OCI-LY7 (cell line): ENCODE results near the gene DLX4. TPM values are rescaled to one million over a fixed set of nuclear protein-coding genes. Genes with fewer than 3 reads are reported as not detected.

Experiments used
- BruUV-seq: library from RNA; stranded (reverse); fragments of 400-500 nt; replicated peaks from 2 replicates; lab custom pipeline; 2021; lab: Mats Ljungman, UMichigan
- CTCF ChIA-PET: fragments of 300-600 bp; sonication (Branson Sonifier 250); formaldehyde crosslinking; loops from one replicate; lab custom pipeline; 2022; ENCODE audit warnings: antibody characterized with exemption; ENCODE audit not compliant: unreplicated experiment; lab: Charles Lee
- POLR2A ChIA-PET: fragments of 300-600 bp; sonication (Branson Sonifier 250); formaldehyde crosslinking; loops from one replicate; lab custom pipeline; 2022; ENCODE audit warnings: antibody characterized with exemption; lab: Charles Lee
- DNase-seq: peaks from one replicate; pipeline ENCODE4 v3.0.0-alpha.2; 2015; ENCODE audit warnings: low spot score
- H2AFZ ChIP-seq: fragments of 200-600 bp; sonication (generic), shearing (Covaris generic); 2 replicates; pipeline ENCODE4 v1.6.1; 2014; ENCODE audit warnings: mild to moderate bottlenecking, antibody characterized with exemption, low read length, moderate library complexity
- H3K27ac ChIP-seq: fragments of 200-600 bp; sonication (generic); 2 replicates; pipeline ENCODE4 v1.5.1; 2014; ENCODE audit warnings: mixed run types, low read depth, mild to moderate bottlenecking, moderate library complexity, low read length, inconsistent platforms; ENCODE audit not compliant: poor library complexity, severe bottlenecking
- H3K36me3 ChIP-seq: fragments of 200-600 bp; sonication (generic); 2 replicates; pipeline ENCODE4 v1.6.1; 2014; ENCODE audit warnings: mild to moderate bottlenecking, antibody characterized with exemption, low read length, moderate library complexity, mixed read lengths; ENCODE audit not compliant: insufficient read depth
- H3K4me1 ChIP-seq: fragments of 200-600 bp; sonication (generic); 2 replicates; pipeline ENCODE4 v1.5.1; 2014; ENCODE audit warnings: mild to moderate bottlenecking, low read length; ENCODE audit not compliant: insufficient read depth, poor library complexity, severe bottlenecking
- H3K4me2 ChIP-seq: fragments of 200-600 bp; sonication (generic); 2 replicates; pipeline ENCODE4 v1.6.1; 2014; ENCODE audit warnings: mild to moderate bottlenecking, low read length
- H3K4me3 ChIP-seq: fragments of 200-600 bp; sonication (generic); 2 replicates; pipeline ENCODE4 v1.5.1; 2014; ENCODE audit warnings: mild to moderate bottlenecking, low read depth, low read length; ENCODE audit not compliant: poor library complexity, severe bottlenecking
- H3K79me2 ChIP-seq: fragments of 200-600 bp; sonication (generic); 2 replicates; pipeline ENCODE4 v1.6.1; 2016; ENCODE audit warnings: low read depth, mild to moderate bottlenecking, low read length, moderate library complexity, mixed read lengths; ENCODE audit not compliant: insufficient read depth
- H3K9me2 ChIP-seq: fragments of 200-600 bp; sonication (generic); 2 replicates; pipeline ENCODE4 v1.6.1; 2016; ENCODE audit warnings: mild to moderate bottlenecking, low read length, mixed read lengths; ENCODE audit not compliant: insufficient read depth
- H3K9me3 ChIP-seq: fragments of 200-600 bp; sonication (generic); 2 replicates; pipeline ENCODE4 v1.6.1; 2014; ENCODE audit warnings: mild to moderate bottlenecking, mixed run types, low read length, mixed read lengths
- H4K20me1 ChIP-seq: fragments of 200-600 bp; sonication (generic); 2 replicates; pipeline ENCODE4 v1.6.1; 2014; ENCODE audit warnings: mild to moderate bottlenecking, antibody characterized with exemption, low read length, moderate library complexity, mixed read lengths; ENCODE audit not compliant: insufficient read depth
- CTCF ChIP-seq: fragments of 200-600 bp; sonication (generic); conservative IDR thresholded peaks from 2 replicates; pipeline ENCODE4 v1.5.1; 2014; ENCODE audit warnings: mild to moderate bottlenecking, antibody characterized with exemption, low read length, moderate library complexity, mixed read lengths
- EZH2phosphoT487 ChIP-seq: fragments of 200-600 bp; sonication (generic); IDR thresholded peaks from 2 replicates; pipeline ENCODE4 v1.6.1; 2018; ENCODE audit warnings: low read depth, borderline replicate concordance, mild to moderate bottlenecking, mixed run types, antibody characterized with exemption, low read length, moderate library complexity, mixed read lengths
- intact Hi-C: fragments of 100-400 bp; cut with micrococcal nuclease; formaldehyde crosslinking; loops from one replicate; pipeline ENCODE4 v1.10.0; 2022; ENCODE audit not compliant: unreplicated experiment
- total RNA-seq, 2 experiments: library from RNA; depleted of rRNA in 1 of 2; stranded (reverse); fragments of >200 nt in 1 of 2; shearing (Covaris generic) in 1 of 2; gene quantifications; 2 replicates each; pipeline ENCODE4 v1.2.3, GENCODE V29; 2014 to 2022

DLX4 gene
- total RNA-seq, 2 experiments from 2014 or later = 0.27 to 0.47 TPM

DNA sequence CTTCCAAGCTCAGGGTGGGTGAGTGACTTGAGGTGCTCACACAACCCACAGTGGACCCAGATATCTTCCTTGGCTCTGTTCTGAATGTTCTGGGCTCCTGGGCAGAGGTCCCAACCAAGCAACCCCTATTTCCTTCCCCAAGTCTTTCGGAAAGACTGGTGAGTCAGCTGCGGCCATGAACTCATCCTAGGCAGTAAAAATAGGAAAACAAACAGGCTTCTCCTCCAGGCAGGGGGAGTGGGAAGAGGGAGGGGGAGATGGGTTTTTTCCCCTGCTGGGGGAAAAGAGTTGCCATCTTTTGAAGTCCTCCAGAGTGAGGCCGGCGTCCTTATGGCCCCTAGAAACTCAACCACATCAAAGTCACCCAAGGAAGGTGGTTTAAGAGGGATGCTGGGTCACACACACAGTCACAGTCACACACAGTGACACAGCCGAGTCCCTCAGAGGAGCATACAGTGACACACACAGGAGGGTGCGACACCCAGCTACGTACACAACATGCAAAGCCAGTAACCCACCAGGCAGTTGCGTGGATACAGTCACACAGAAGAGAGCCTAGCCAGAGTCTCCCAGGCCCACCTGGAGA, 16.0 kb upstream of the DLX4 start:
- no peak for DNase-seq
- no peak for TF ChIP-seq CTCF
- no peak for TF ChIP-seq EZH2phosphoT487
- Histone ChIP-seq H3K9me2 (no peaks in the 10 kb centered on the region), H3K36me3 (no peaks in the 10 kb centered on the region), H2AFZ (no peak overlapping the region), H3K79me2 (no peaks in the 10 kb centered on the region), H3K4me2 (no peak overlapping the region), H3K27ac (no peak overlapping the region), H3K4me1 (no peaks in the 10 kb centered on the region), H3K9me3 (no peaks in the 10 kb centered on the region), H4K20me1 (no peaks in the 10 kb centered on the region), H3K4me3 (no peak overlapping the region)
- CTCF ChIA-PET = interaction anchor here (1.8 kb wide), 1 partner anchor 43 kb away, joined by 5 read pairs; no protein-coding TSS in a partner anchor
- no TSS peak for BruUV-seq
- POLR2A ChIA-PET = interaction anchor here (0.9 kb wide), 1 partner anchor 65 kb away, joined by 4 read pairs; no protein-coding TSS in a partner anchor
- intact Hi-C loops = loop anchor here (1.0 to 5.0 kb wide), 2 partner anchors 43 to 134 kb away; no protein-coding TSS in a partner anchor

GRCh38 chr17:49955157-49955556, 13.8 kb upstream of the DLX4 start:
- no peak overlapping the region for H2AFZ ChIP-seq
- BruUV-seq = no TSS peak
- H3K36me3 ChIP-seq = no peaks in the 10 kb centered on the region
- no peaks in the 10 kb centered on the region for H4K20me1 ChIP-seq
- H3K9me2 ChIP-seq = no peaks in the 10 kb centered on the region
- CTCF ChIA-PET = no interaction called here
- no peaks in the 10 kb centered on the region for H3K79me2 ChIP-seq
- POLR2A ChIA-PET = interaction anchor here (0.6 kb wide), 1 partner anchor 305 kb away, joined by 3 read pairs; no protein-coding TSS in a partner anchor
- H3K9me3 ChIP-seq = no peaks in the 10 kb centered on the region
- no peak for DNase-seq
- H3K4me3 ChIP-seq = no peak overlapping the region
- intact Hi-C loops = no loop called here
- TF ChIP-seq EZH2phosphoT487 = no peak
- no peak for TF ChIP-seq CTCF
- no peaks in the 10 kb centered on the region for H3K4me1 ChIP-seq
- H3K27ac ChIP-seq = no peak overlapping the region
- no peak overlapping the region for H3K4me2 ChIP-seq

- Histone ChIP-seq H3K4me1 (no peaks in the 10 kb centered on the region), H3K4me2 (no peak overlapping the region), H3K79me2 (no peaks in the 10 kb centered on the region), H3K27ac (no peak overlapping the region), H3K36me3 (no peaks in the 10 kb centered on the region), H3K4me3 (no peak overlapping the region), H3K9me3 (no peaks in the 10 kb centered on the region), H3K9me2 (no peaks in the 10 kb centered on the region), H4K20me1 (no peaks in the 10 kb centered on the region), H2AFZ (no peak overlapping the region)
- POLR2A ChIA-PET = interaction anchor here (0.7 kb wide), 1 partner anchor 946 kb away, joined by 3 read pairs; no protein-coding TSS in a partner anchor
- DNase-seq = no peak
- CTCF ChIA-PET = no interaction called here
- BruUV-seq = no TSS peak
- intact Hi-C loops = no loop called here
- TF ChIP-seq CTCF (no peak), EZH2phosphoT487 (no peak)
Measured at GRCh38 chr17:49956780-49957179, 12.2 kb upstream of the DLX4 start.
